Glutamatergic neuron (in vitro differentiated cells): ENCODE measurements around the gene KCTD15. TPM values are rescaled to one million over a fixed set of nuclear protein-coding genes. Genes with fewer than 3 reads are reported as not detected.
A peak's percentile ranks its signal among the peaks of the same experiment; 100 is the strongest.

Experiments
- DNase-seq: peaks from one replicate; pipeline ENCODE4 v3.0.0; 2022
- H3K27ac Mint-ChIP-seq: one replicate; pipeline ENCODE4 v1.8.0; 2020; ENCODE audit warnings: mild to moderate bottlenecking, mixed read lengths, inconsistent platforms; ENCODE audit not compliant: unreplicated experiment
- H3K27me3 Mint-ChIP-seq: one replicate; pipeline ENCODE4 v1.8.0; 2020; ENCODE audit warnings: mild to moderate bottlenecking, moderate library complexity, mixed read lengths, inconsistent platforms; ENCODE audit not compliant: unreplicated experiment
- H3K36me3 Mint-ChIP-seq: one replicate; pipeline ENCODE4 v1.8.0; 2020; ENCODE audit warnings: mild to moderate bottlenecking, mixed read lengths, inconsistent platforms; ENCODE audit not compliant: unreplicated experiment
- H3K4me1 Mint-ChIP-seq: one replicate; pipeline ENCODE4 v1.8.0; 2020; ENCODE audit warnings: mild to moderate bottlenecking, low read depth, mixed read lengths, inconsistent platforms; ENCODE audit not compliant: unreplicated experiment
- H3K4me3 Mint-ChIP-seq: one replicate; pipeline ENCODE4 v1.8.0; 2020; ENCODE audit warnings: mild to moderate bottlenecking, mixed read lengths, inconsistent platforms; ENCODE audit not compliant: unreplicated experiment
- H3K9me3 Mint-ChIP-seq: one replicate; pipeline ENCODE4 v1.8.0; 2020; ENCODE audit warnings: mild to moderate bottlenecking, moderate library complexity, mixed read lengths, inconsistent platforms; ENCODE audit not compliant: unreplicated experiment
- total RNA-seq: library from RNA; stranded (reverse); fragmentation: NEBNext Ultra II Directional; extraction: Animal tissue kit (Norgen Biotek cat#: 25700); gene quantifications from one replicate; pipeline ENCODE4 v1.2.1, GENCODE V29; 2021; ENCODE audit not compliant: unreplicated experiment
- TF ChIP-seq, protein P1 (sequence below): fragments of 200-600 bp; sonication (generic); IDR thresholded peaks from one replicate; pipeline ENCODE4 v1.5.0; 2021; ENCODE audit not compliant: partially characterized antibody, unreplicated experiment

Gene KCTD15
- total RNA-seq, 1 donor from 2014 or later: 53.4 TPM

DNA sequence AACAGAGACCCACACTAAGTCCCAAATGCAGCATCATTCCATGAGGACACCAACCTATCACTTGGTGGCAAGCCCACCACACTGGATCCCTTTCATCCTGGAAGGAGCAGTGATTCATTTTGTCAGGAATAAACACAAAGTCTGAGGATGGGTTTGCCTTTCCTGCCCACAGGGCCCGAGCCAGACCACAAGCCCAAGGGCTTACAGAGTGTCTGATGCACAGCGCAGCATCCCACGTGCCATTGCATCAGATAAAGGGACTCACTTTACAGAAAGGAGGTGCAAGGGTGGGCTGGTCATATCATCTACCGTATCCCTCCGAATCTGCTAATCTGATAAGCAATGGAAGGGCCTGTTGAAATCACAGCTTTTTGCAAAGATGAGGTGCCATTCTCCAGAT, 12.2 kb upstream of the KCTD15 start:
- Mint-ChIP-seq H3K9me3 (peaks cover 25% of the 10 kb centered on the region), H3K4me3 (no peak overlapping the region), H3K27me3 (peaks cover 15% of the 10 kb centered on the region), H3K4me1 (peaks cover 28% of the 10 kb centered on the region), H3K36me3 (peaks cover 13% of the 10 kb centered on the region), H3K27ac (no peak overlapping the region)
- no peak for DNase-seq
- TF ChIP-seq, protein P1, sequence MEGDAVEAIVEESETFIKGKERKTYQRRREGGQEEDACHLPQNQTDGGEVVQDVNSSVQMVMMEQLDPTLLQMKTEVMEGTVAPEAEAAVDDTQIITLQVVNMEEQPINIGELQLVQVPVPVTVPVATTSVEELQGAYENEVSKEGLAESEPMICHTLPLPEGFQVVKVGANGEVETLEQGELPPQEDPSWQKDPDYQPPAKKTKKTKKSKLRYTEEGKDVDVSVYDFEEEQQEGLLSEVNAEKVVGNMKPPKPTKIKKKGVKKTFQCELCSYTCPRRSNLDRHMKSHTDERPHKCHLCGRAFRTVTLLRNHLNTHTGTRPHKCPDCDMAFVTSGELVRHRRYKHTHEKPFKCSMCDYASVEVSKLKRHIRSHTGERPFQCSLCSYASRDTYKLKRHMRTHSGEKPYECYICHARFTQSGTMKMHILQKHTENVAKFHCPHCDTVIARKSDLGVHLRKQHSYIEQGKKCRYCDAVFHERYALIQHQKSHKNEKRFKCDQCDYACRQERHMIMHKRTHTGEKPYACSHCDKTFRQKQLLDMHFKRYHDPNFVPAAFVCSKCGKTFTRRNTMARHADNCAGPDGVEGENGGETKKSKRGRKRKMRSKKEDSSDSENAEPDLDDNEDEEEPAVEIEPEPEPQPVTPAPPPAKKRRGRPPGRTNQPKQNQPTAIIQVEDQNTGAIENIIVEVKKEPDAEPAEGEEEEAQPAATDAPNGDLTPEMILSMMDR: no peak

DNA sequence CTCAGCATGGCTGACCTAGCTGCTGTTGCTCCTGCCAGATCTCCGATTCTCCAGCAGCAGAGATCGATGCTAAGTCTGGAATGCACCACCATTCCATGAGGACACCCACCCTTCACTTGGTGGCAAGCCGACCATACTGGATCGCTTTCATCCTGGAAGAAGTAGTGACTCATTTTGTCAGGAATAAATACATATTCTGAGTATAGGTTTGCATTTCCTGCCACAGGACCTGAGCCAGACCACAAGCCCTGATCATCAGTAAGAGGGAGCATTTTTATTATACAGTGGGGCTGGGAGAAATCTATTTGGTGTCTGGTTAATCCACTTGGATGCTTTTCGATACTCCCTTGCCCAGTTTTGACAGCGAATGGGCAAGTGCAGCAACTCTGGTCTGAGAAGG, 10.9 kb upstream of the KCTD15 start:
- H3K9me3 Mint-ChIP-seq: peaks cover 18% of the 10 kb centered on the region
- H3K4me1 Mint-ChIP-seq: peaks cover 21% of the 10 kb centered on the region
- H3K36me3 Mint-ChIP-seq: peaks cover 13% of the 10 kb centered on the region
- H3K4me3 Mint-ChIP-seq: no peak overlapping the region
- no peak for DNase-seq
- H3K27me3 Mint-ChIP-seq: peaks cover 9% of the 10 kb centered on the region
- no peak overlapping the region for H3K27ac Mint-ChIP-seq
- TF ChIP-seq, protein P1: no peak

DNA sequence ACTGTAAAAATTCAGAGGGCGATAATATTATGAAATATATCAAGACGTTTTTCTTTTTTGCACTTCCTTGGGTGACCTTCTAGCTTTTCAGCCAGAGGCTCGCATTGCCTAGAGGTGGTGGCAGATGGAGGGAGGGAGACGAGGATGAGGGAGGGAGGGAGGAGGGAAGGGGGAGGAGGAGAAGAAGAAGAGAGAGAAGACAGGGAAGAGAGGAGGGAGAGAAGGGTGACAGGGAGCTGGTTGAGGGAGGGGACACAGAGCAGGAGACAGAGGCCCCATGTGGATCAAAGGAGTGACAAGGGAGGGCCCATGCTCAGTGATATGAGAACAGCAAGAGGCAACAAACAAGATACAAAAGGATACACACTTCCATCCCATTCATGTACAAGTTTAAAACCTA, 8.0 kb upstream of the KCTD15 start:
- H3K9me3 Mint-ChIP-seq: peaks cover 7% of the 10 kb centered on the region
- DNase-seq: no peak
- peaks cover 4% of the 10 kb centered on the region for H3K36me3 Mint-ChIP-seq
- H3K4me1 Mint-ChIP-seq: peaks cover 18% of the 10 kb centered on the region
- TF ChIP-seq, protein P1: no peak
- no peak overlapping the region for H3K27ac Mint-ChIP-seq
- H3K4me3 Mint-ChIP-seq: peak overlapping the region; percentile 30
- peaks cover 4% of the 10 kb centered on the region for H3K27me3 Mint-ChIP-seq

DNA sequence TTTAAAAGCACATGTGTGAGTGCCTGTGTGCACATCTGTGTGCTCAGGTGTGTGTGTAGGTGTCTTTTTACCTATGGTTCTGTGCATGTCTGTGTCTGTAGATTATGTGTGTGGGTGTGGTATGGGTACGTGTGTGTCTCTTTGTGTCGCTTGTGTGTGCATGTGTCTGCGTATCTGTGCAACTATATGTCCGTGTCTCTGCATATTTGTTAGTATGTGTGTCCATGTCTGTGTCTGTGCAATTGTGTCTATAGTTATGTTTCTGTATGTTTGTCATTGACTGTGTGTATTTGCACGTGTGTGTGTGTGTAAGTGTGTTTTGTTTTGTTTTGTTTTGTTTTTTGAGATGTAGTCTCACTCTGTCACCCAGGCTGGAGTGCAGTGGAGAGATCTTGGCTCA, 7.3 kb upstream of the KCTD15 start:
- Mint-ChIP-seq H3K4me1 (peaks cover 18% of the 10 kb centered on the region), H3K27ac (no peak overlapping the region), H3K27me3 (peaks cover 4% of the 10 kb centered on the region), H3K36me3 (no peaks in the 10 kb centered on the region), H3K9me3 (peaks cover 5% of the 10 kb centered on the region), H3K4me3 (no peak overlapping the region)
- TF ChIP-seq, protein P1: no peak
- no peak for DNase-seq

DNA sequence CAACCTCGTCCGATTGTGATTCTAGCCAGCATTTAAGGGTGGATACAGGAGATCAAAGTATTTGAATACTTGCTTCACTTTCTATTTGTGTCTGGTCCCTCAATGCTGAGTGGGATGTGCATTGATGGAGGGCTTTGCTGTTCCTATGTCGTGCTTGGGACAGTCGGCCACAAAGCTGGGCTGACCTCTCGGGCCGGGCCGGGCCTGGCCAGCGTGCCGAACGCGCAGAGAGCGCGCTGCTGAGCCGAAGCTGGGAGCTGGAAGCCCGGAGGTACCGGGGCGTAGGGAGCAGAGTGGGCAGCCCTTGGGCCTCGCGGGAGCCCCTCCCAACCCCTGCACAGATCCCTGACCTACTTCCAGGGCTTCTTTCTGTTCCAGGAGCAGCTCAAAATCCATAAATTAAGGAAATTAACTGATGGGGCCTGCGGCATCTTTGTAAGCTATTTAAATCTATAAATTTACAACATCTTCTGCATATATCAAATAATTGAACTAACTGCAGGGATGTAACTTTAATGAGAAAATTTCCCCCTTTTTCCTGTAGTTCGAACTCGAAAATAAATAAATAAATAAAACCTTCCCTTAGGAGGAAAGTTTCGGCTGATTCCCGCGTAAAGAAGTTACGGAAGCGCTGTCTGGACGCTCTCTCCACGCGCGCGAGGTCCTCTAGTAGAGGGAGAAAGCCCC, 1.8 kb upstream of the KCTD15 start:
- Mint-ChIP-seq H3K4me3 (peak overlapping the region; percentile 79), H3K9me3 (peaks cover 7% of the 10 kb centered on the region), H3K4me1 (peaks cover 20% of the 10 kb centered on the region), H3K27ac (no peak overlapping the region), H3K27me3 (peaks cover 5% of the 10 kb centered on the region), H3K36me3 (no peaks in the 10 kb centered on the region)
- no peak for DNase-seq
- TF ChIP-seq, protein P1: no peak
